ENCODE measurements around the gene ITGB4. TPM values are rescaled to one million over a fixed set of nuclear protein-coding genes. Genes with fewer than 3 reads are reported as not detected.

ITGB4 gene
- total and polyA plus RNA-seq, 9 of the 15 experiments (the other 6 are each of a cell fraction or from before 2014, with no cell fraction given) = 0.05 to 2.8 (median 0.76) TPM; not detected in 3

DNA sequence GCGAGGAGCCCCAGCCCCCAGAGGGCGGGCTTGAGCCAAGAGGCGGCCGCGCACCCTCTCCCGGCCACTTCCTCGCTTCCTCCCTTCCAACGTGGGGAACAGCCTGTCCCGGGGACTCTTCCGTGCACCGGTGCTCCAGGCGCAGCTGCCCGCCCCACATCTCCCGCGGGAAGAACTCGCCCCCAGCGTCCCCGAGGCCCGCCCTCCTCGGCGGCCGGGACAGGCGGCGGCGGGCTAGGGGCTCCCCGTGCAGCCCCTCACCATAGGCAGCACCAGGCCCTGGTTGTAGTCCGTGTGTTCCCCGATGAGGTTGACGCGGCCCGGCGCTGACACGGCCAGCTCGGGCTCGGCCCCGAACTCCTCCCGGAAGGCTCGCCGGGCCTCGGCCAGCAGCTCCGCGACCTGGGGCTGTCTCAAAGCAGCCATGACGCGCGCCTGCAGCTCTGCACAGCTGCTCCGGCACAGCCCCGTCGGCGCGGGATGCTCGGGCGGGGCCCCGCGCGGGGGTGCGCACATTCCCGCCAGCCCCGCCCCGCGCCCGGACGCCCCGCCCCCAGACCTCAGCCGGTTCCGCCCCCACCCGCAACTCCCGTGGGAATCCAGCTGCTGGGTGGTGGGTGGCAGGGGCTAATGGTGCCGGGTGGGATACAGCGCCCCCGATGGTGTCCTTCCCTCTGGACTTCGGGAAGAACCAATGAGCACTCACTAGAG is 43.6 kb downstream of the ITGB4 start, which contains the start of gene GALK1 (continued):
- TF ChIP-seq ZKSCAN8 (CRISPR knock-in tag; IDR thresholded peaks at IDR 0.05) (no peak), SREBF2 (CRISPR knock-in tag; IDR thresholded peaks at IDR 0.05) (no peak), SMARCA4 (IDR thresholded peaks at IDR 0.05) (0 out of 2 replicates have a peak, but pooled peaks have one; percentile 36), ZNF23 (CRISPR knock-in tag; IDR thresholded peaks at IDR 0.05) (no peak), PPARD (CRISPR knock-in tag; IDR thresholded peaks at IDR 0.05) (no peak), PHF8 (IDR thresholded peaks at IDR 0.05; ENCODE audit: borderline replicate concordance, low read length) (peak; percentile 63; the same call in 1 of the 2 replicates), ZNF384 (IDR thresholded peaks at IDR 0.05; ENCODE audit: low read depth, low read length) (no peak), ZNF551 (CRISPR knock-in tag; IDR thresholded peaks at IDR 0.05) (no peak), SETDB1 (IDR thresholded peaks at IDR 0.05; ENCODE audit: low read length) (no peak), NCOA1 (IDR thresholded peaks at IDR 0.05; ENCODE audit: low read depth) (no peak)
- TF ChIP-seq, protein P1, sequence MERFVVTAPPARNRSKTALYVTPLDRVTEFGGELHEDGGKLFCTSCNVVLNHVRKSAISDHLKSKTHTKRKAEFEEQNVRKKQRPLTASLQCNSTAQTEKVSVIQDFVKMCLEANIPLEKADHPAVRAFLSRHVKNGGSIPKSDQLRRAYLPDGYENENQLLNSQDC (CRISPR knock-in tag; IDR thresholded peaks at IDR 0.05) = no peak
- TF ChIP-seq, protein P2, sequence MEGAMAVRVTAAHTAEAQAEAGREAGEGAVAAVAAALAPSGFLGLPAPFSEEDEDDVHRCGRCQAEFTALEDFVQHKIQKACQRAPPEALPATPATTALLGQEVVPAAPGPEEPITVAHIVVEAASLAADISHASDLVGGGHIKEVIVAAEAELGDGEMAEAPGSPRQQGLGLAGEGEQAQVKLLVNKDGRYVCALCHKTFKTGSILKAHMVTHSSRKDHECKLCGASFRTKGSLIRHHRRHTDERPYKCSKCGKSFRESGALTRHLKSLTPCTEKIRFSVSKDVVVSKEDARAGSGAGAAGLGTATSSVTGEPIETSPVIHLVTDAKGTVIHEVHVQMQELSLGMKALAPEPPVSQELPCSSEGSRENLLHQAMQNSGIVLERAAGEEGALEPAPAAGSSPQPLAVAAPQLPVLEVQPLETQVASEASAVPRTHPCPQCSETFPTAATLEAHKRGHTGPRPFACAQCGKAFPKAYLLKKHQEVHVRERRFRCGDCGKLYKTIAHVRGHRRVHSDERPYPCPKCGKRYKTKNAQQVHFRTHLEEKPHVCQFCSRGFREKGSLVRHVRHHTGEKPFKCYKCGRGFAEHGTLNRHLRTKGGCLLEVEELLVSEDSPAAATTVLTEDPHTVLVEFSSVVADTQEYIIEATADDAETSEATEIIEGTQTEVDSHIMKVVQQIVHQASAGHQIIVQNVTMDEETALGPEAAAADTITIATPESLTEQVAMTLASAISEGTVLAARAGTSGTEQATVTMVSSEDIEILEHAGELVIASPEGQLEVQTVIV (CRISPR knock-in tag; IDR thresholded peaks at IDR 0.05; ENCODE audit: borderline replicate concordance) = no peak
- TF ChIP-seq, protein P3, sequence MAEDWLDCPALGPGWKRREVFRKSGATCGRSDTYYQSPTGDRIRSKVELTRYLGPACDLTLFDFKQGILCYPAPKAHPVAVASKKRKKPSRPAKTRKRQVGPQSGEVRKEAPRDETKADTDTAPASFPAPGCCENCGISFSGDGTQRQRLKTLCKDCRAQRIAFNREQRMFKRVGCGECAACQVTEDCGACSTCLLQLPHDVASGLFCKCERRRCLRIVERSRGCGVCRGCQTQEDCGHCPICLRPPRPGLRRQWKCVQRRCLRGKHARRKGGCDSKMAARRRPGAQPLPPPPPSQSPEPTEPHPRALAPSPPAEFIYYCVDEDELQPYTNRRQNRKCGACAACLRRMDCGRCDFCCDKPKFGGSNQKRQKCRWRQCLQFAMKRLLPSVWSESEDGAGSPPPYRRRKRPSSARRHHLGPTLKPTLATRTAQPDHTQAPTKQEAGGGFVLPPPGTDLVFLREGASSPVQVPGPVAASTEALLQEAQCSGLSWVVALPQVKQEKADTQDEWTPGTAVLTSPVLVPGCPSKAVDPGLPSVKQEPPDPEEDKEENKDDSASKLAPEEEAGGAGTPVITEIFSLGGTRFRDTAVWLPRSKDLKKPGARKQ (CRISPR knock-in tag; IDR thresholded peaks at IDR 0.05) = no peak
- TF ChIP-seq, protein P4, sequence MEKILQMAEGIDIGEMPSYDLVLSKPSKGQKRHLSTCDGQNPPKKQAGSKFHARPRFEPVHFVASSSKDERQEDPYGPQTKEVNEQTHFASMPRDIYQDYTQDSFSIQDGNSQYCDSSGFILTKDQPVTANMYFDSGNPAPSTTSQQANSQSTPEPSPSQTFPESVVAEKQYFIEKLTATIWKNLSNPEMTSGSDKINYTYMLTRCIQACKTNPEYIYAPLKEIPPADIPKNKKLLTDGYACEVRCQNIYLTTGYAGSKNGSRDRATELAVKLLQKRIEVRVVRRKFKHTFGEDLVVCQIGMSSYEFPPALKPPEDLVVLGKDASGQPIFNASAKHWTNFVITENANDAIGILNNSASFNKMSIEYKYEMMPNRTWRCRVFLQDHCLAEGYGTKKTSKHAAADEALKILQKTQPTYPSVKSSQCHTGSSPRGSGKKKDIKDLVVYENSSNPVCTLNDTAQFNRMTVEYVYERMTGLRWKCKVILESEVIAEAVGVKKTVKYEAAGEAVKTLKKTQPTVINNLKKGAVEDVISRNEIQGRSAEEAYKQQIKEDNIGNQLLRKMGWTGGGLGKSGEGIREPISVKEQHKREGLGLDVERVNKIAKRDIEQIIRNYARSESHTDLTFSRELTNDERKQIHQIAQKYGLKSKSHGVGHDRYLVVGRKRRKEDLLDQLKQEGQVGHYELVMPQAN (IDR thresholded peaks at IDR 0.05; ENCODE audit: borderline replicate concordance) = peak; percentile 82; the same call in 1 of the 2 replicates
- TF ChIP-seq, protein P5, sequence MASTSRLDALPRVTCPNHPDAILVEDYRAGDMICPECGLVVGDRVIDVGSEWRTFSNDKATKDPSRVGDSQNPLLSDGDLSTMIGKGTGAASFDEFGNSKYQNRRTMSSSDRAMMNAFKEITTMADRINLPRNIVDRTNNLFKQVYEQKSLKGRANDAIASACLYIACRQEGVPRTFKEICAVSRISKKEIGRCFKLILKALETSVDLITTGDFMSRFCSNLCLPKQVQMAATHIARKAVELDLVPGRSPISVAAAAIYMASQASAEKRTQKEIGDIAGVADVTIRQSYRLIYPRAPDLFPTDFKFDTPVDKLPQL (IDR thresholded peaks at IDR 0.05; ENCODE audit: extremely low read depth, insufficient read length) = no peak
- TF ChIP-seq, protein P6, sequence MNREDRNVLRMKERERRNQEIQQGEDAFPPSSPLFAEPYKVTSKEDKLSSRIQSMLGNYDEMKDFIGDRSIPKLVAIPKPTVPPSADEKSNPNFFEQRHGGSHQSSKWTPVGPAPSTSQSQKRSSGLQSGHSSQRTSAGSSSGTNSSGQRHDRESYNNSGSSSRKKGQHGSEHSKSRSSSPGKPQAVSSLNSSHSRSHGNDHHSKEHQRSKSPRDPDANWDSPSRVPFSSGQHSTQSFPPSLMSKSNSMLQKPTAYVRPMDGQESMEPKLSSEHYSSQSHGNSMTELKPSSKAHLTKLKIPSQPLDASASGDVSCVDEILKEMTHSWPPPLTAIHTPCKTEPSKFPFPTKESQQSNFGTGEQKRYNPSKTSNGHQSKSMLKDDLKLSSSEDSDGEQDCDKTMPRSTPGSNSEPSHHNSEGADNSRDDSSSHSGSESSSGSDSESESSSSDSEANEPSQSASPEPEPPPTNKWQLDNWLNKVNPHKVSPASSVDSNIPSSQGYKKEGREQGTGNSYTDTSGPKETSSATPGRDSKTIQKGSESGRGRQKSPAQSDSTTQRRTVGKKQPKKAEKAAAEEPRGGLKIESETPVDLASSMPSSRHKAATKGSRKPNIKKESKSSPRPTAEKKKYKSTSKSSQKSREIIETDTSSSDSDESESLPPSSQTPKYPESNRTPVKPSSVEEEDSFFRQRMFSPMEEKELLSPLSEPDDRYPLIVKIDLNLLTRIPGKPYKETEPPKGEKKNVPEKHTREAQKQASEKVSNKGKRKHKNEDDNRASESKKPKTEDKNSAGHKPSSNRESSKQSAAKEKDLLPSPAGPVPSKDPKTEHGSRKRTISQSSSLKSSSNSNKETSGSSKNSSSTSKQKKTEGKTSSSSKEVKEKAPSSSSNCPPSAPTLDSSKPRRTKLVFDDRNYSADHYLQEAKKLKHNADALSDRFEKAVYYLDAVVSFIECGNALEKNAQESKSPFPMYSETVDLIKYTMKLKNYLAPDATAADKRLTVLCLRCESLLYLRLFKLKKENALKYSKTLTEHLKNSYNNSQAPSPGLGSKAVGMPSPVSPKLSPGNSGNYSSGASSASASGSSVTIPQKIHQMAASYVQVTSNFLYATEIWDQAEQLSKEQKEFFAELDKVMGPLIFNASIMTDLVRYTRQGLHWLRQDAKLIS (CRISPR knock-in tag; IDR thresholded peaks at IDR 0.05) = 0 out of 2 replicates have a peak, but pooled peaks have one; percentile 73

All from K562 (cell line).